Heart left ventricle (tissue), 13 donors: Measurements from ENCODE around the gene PALLD.

ENCODE experiments used
- POLR2A ChIP-seq, 2 donors: fragments of 450-650 bp; IDR thresholded peaks; one replicate each; pipeline ENCODE4 v1.6.1; 2017; ENCODE audit warnings: antibody characterized with exemption in 2 of 2, mild to moderate bottlenecking in 2 of 2, moderate library complexity in 2 of 2
- TF ChIP-seq, protein P1 (sequence below), 12 donors: fragments of 200-600 bp; sonication (generic) in 4 of 12; IDR thresholded peaks; one replicate each; pipeline versions ENCODE4 v1.5.0 to v1.8.0; 2018 to 2022; ENCODE audit warnings: antibody characterized with exemption in 12 of 12, mild to moderate bottlenecking in 5 of 12
- donor health status: ischemic (EF 13 %, LVEDD 7.1; RV severe dilation, severe dysfunction).
- donor health status: DM: no; HTN: yes; CAD: no.
- donor health status: DM: no; HTN: no; CAD: no.
- donor health status: ischemic (EF 25% LVEDD 6.9; RV normal size, moderate dysfunction).
- donor health status: ischemic (EF 25% LVEDD 5.7; RV mildly dilated, moderate dysfunction).
- donor health status: ischemic (EF 35%, LVEDD 5.7; RV mildly dilated, moderate dysfunction).
- donor health status: nonischemic (EF 11% LVEDD 7.7; RV severe dilation, severe dysfunction).
- donor health status: DM: yes; HTN: yes; CAD: no.
- donor health status: PGD.
- donor health status: ischemic (EF 29% LVEDD 5.4; RV normal size, mild dysfunction).
- donor health status: nonischemic (EF 23%, LVEDD 6.1; RV moderate dilation, normal function).

DNA sequence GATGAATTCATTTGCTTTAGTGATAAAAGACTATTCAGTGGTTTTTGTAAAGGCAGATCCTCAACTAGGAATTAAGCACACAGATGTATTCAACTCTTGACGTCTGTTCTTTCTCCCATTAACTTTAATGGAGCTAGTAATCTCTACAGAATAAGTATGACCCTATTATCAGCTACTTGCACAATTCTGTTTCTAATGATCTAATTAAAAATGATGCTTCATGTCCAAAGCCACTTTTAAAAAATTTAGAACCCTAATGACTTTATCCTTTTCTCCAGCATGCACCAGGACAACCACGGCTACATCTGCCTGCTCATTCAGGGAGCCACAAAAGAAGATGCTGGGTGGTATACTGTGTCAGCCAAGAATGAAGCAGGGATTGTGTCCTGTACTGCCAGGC lies 427.8 kb downstream of the PALLD start:
- TF ChIP-seq POLR2A (IDR thresholded peaks at IDR 0.05): no peak
- TF ChIP-seq, protein P1, sequence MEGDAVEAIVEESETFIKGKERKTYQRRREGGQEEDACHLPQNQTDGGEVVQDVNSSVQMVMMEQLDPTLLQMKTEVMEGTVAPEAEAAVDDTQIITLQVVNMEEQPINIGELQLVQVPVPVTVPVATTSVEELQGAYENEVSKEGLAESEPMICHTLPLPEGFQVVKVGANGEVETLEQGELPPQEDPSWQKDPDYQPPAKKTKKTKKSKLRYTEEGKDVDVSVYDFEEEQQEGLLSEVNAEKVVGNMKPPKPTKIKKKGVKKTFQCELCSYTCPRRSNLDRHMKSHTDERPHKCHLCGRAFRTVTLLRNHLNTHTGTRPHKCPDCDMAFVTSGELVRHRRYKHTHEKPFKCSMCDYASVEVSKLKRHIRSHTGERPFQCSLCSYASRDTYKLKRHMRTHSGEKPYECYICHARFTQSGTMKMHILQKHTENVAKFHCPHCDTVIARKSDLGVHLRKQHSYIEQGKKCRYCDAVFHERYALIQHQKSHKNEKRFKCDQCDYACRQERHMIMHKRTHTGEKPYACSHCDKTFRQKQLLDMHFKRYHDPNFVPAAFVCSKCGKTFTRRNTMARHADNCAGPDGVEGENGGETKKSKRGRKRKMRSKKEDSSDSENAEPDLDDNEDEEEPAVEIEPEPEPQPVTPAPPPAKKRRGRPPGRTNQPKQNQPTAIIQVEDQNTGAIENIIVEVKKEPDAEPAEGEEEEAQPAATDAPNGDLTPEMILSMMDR (IDR thresholded peaks at IDR 0.05): no peak
